ENCODE results near the gene TNFRSF19.

TNFRSF19 gene

GRCh38 chr13:23626700-23627099, 56.5 kb downstream of the TNFRSF19 start:
- no peak for ATAC-seq

GRCh38 chr13:23627410-23627809, 57.2 kb downstream of the TNFRSF19 start:
- TF ChIP-seq BACH2 (CRISPR knock-in tag; IDR thresholded peaks at IDR 0.05; ENCODE audit: borderline replicate concordance), result no peak
- no peak for TF ChIP-seq ZC3H10 (CRISPR knock-in tag; IDR thresholded peaks at IDR 0.05)
- TF ChIP-seq RARB (CRISPR knock-in tag; IDR thresholded peaks at IDR 0.05), result no peak
- no peak for TF ChIP-seq ESRRG (CRISPR knock-in tag; IDR thresholded peaks at IDR 0.05)
- TF ChIP-seq OSR1 (CRISPR knock-in tag; IDR thresholded peaks at IDR 0.05), result no peak
- no peak for TF ChIP-seq ZFP30 (CRISPR knock-in tag; IDR thresholded peaks at IDR 0.05)
- TF ChIP-seq ARNTL (CRISPR knock-in tag; IDR thresholded peaks at IDR 0.05; ENCODE audit: borderline replicate concordance, low read depth), result no peak
- no peak for TF ChIP-seq POU6F1 (CRISPR knock-in tag; IDR thresholded peaks at IDR 0.05; ENCODE audit: borderline replicate concordance, low read depth)
- no peak for ATAC-seq

More at GRCh38 chr13:23626700-23627099, 56.5 kb downstream of the TNFRSF19 start:
- TF ChIP-seq TCF4 (CRISPR knock-in tag; IDR thresholded peaks at IDR 0.05; ENCODE audit: borderline replicate concordance) (no peak), POU6F1 (CRISPR knock-in tag; IDR thresholded peaks at IDR 0.05; ENCODE audit: borderline replicate concordance, low read depth) (no peak), ZFP30 (CRISPR knock-in tag; IDR thresholded peaks at IDR 0.05) (no peak), CREB5 (CRISPR knock-in tag; IDR thresholded peaks at IDR 0.05; ENCODE audit: low read depth) (no peak), RARB (CRISPR knock-in tag; IDR thresholded peaks at IDR 0.05) (no peak), TOX (CRISPR knock-in tag; IDR thresholded peaks at IDR 0.05; ENCODE audit: borderline replicate concordance) (no peak), ZC3H10 (CRISPR knock-in tag; IDR thresholded peaks at IDR 0.05) (no peak), PATZ1 (CRISPR knock-in tag; IDR thresholded peaks at IDR 0.05; ENCODE audit: borderline replicate concordance) (no peak), ISL1 (CRISPR knock-in tag; IDR thresholded peaks at IDR 0.05) (no peak), ZNF565 (CRISPR knock-in tag; conservative IDR thresholded peaks at IDR 0.05; ENCODE audit: low read depth) (no peak), PPARA (CRISPR knock-in tag; IDR thresholded peaks at IDR 0.05; ENCODE audit: borderline replicate concordance) (no peak), CSDC2 (CRISPR knock-in tag; IDR thresholded peaks at IDR 0.05) (no peak), ZNF8 (CRISPR knock-in tag; IDR thresholded peaks at IDR 0.05) (no peak), ARNTL (CRISPR knock-in tag; IDR thresholded peaks at IDR 0.05; ENCODE audit: borderline replicate concordance, low read depth) (no peak), GLIS3 (CRISPR knock-in tag; IDR thresholded peaks at IDR 0.05) (no peak)

- TF ChIP-seq ESRRG (CRISPR knock-in tag; IDR thresholded peaks at IDR 0.05) (no peak), OSR1 (CRISPR knock-in tag; IDR thresholded peaks at IDR 0.05) (no peak), ZFP30 (CRISPR knock-in tag; IDR thresholded peaks at IDR 0.05) (no peak), PPARA (CRISPR knock-in tag; IDR thresholded peaks at IDR 0.05; ENCODE audit: borderline replicate concordance) (no peak), RARB (CRISPR knock-in tag; IDR thresholded peaks at IDR 0.05) (no peak), POU6F1 (CRISPR knock-in tag; IDR thresholded peaks at IDR 0.05; ENCODE audit: borderline replicate concordance, low read depth) (no peak), BACH2 (CRISPR knock-in tag; IDR thresholded peaks at IDR 0.05; ENCODE audit: borderline replicate concordance) (no peak), ZNF70 (CRISPR knock-in tag; IDR thresholded peaks at IDR 0.05) (no peak), SNAI2 (CRISPR knock-in tag; IDR thresholded peaks at IDR 0.05) (no peak), TCF4 (CRISPR knock-in tag; IDR thresholded peaks at IDR 0.05; ENCODE audit: borderline replicate concordance) (no peak), TOX (CRISPR knock-in tag; IDR thresholded peaks at IDR 0.05; ENCODE audit: borderline replicate concordance) (no peak), ZC3H10 (CRISPR knock-in tag; IDR thresholded peaks at IDR 0.05) (no peak), GLIS3 (CRISPR knock-in tag; IDR thresholded peaks at IDR 0.05) (no peak), ZNF565 (CRISPR knock-in tag; conservative IDR thresholded peaks at IDR 0.05; ENCODE audit: low read depth) (no peak), CSDC2 (CRISPR knock-in tag; IDR thresholded peaks at IDR 0.05) (no peak), CREB5 (CRISPR knock-in tag; IDR thresholded peaks at IDR 0.05; ENCODE audit: low read depth) (no peak), ZNF8 (CRISPR knock-in tag; IDR thresholded peaks at IDR 0.05) (no peak)
- TF ChIP-seq, protein P1, sequence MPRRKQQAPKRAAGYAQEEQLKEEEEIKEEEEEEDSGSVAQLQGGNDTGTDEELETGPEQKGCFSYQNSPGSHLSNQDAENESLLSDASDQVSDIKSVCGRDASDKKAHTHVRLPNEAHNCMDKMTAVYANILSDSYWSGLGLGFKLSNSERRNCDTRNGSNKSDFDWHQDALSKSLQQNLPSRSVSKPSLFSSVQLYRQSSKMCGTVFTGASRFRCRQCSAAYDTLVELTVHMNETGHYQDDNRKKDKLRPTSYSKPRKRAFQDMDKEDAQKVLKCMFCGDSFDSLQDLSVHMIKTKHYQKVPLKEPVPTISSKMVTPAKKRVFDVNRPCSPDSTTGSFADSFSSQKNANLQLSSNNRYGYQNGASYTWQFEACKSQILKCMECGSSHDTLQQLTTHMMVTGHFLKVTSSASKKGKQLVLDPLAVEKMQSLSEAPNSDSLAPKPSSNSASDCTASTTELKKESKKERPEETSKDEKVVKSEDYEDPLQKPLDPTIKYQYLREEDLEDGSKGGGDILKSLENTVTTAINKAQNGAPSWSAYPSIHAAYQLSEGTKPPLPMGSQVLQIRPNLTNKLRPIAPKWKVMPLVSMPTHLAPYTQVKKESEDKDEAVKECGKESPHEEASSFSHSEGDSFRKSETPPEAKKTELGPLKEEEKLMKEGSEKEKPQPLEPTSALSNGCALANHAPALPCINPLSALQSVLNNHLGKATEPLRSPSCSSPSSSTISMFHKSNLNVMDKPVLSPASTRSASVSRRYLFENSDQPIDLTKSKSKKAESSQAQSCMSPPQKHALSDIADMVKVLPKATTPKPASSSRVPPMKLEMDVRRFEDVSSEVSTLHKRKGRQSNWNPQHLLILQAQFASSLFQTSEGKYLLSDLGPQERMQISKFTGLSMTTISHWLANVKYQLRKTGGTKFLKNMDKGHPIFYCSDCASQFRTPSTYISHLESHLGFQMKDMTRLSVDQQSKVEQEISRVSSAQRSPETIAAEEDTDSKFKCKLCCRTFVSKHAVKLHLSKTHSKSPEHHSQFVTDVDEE (CRISPR knock-in tag; IDR thresholded peaks at IDR 0.05), result no peak
- TF ChIP-seq, protein P2, sequence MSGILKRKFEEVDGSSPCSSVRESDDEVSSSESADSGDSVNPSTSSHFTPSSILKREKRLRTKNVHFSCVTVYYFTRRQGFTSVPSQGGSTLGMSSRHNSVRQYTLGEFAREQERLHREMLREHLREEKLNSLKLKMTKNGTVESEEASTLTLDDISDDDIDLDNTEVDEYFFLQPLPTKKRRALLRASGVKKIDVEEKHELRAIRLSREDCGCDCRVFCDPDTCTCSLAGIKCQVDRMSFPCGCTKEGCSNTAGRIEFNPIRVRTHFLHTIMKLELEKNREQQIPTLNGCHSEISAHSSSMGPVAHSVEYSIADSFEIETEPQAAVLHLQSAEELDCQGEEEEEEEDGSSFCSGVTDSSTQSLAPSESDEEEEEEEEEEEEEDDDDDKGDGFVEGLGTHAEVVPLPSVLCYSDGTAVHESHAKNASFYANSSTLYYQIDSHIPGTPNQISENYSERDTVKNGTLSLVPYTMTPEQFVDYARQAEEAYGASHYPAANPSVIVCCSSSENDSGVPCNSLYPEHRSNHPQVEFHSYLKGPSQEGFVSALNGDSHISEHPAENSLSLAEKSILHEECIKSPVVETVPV (CRISPR knock-in tag; IDR thresholded peaks at IDR 0.05), result no peak
Measured at GRCh38 chr13:23628250-23628649, 58.0 kb downstream of the TNFRSF19 start.

More at GRCh38 chr13:23628250-23628649, 58.0 kb downstream of the TNFRSF19 start:
- ATAC-seq, result no peak
